ENCODE measurements around the gene MBD3L2B. TPM values are rescaled to one million over a fixed set of nuclear protein-coding genes. Genes with fewer than 3 reads are reported as not detected.
A peak's percentile ranks its signal among the peaks of the same experiment; 100 is the strongest.
"Not testable (repeated sequence)": the region's sequence is repeated elsewhere in the genome, so short reads cannot be mapped to it uniquely, and the experiment has no call there.

The MBD3L2B gene
- total RNA-seq (2021; ENCODE audit: unreplicated experiment), result not detected
- polyA plus RNA-seq (2012; ENCODE audit: insufficient read length), result not detected
- Bru-seq, nascent RNA, result not detected
- not detected for BruChase-seq, experiment 1, labeled RNA remaining after a 2-hour chase
- BruChase-seq, experiment 2, labeled RNA remaining after a 6-hour chase, result not detected
- long read RNA-seq, result 0 reads

GRCh38 chr19:7021331-7021730, at the start of gene MBD3L2B:
MBD3L2B (minus strand) TSS chr19:7021431; CDS start chr19:7021397, 34 bp downstream.
- intact Hi-C loops (cut with micrococcal nuclease; ENCODE audit: unreplicated experiment); H3K4me1 ChIP-seq (ENCODE audit: control insufficient read depth, insufficient read depth, low read length); ATAC-seq; in situ Hi-C loops (cut with HindIII; ENCODE audit: low pct_unique_long_range_greater_than_20kb, low sequenced_read_pairs); BruUV-seq (replicated peaks); H3K27me3 ChIP-seq (ENCODE audit: control insufficient read depth, insufficient read depth, low read length); H3K4me3 ChIP-seq (ENCODE audit: low read depth in 2 of 2, low read length in 2 of 2); POLR2A ChIA-PET; CTCF ChIA-PET; H3K27ac ChIP-seq (ENCODE audit: low read length); H3K9me3 ChIP-seq (ENCODE audit: control insufficient read depth, insufficient read depth, low read depth, low read length); DNase-seq (ENCODE audit: low read depth, low spot score); H3K36me3 ChIP-seq (ENCODE audit: control insufficient read depth, insufficient read depth, low read length): not testable (repeated sequence)

- DNase-seq (ENCODE audit: low read depth, low spot score) (no peak), ATAC-seq (no peak; the same call in 1 of the 2 replicates)
- no TSS peak for BruUV-seq (replicated peaks)
- H3K9me3 ChIP-seq (ENCODE audit: control insufficient read depth, insufficient read depth, low read depth, low read length), result peaks cover 4% of the 10 kb centered on the region; the same call in 1 of the 2 replicates
- peaks cover 5% of the 10 kb centered on the region for H3K36me3 ChIP-seq (ENCODE audit: control insufficient read depth, insufficient read depth, low read length)
- in situ Hi-C loops (cut with HindIII; ENCODE audit: low pct_unique_long_range_greater_than_20kb, low sequenced_read_pairs), result no loop called here
- H3K4me3 ChIP-seq (ENCODE audit: low read depth in 2 of 2, low read length in 2 of 2), result peak overlapping the region; percentile 95 to 97
- CTCF ChIA-PET, result interaction anchor here (0.8 kb wide), 1 partner anchor 332 kb away, joined by 11 read pairs; the partner anchor contains the start of gene GPR108
- no peaks in the 10 kb centered on the region for H3K4me1 ChIP-seq (ENCODE audit: control insufficient read depth, insufficient read depth, low read length)
- TF ChIP-seq REST (IDR thresholded peaks at IDR 0.05; ENCODE audit: insufficient read depth in 1 of 2, low read depth in 2 of 2, low read length in 1 of 2) (no peak), CTCF (IDR thresholded peaks at IDR 0.05) (no peak), SIN3A (IDR thresholded peaks at IDR 0.05; ENCODE audit: borderline replicate concordance, insufficient read depth, low read depth, low read length) (0 out of 2 replicates have a peak, but pooled peaks have one; percentile 33), TCF7L2 (IDR thresholded peaks at IDR 0.05; ENCODE audit: low read depth, low read length) (no peak; the same call in 1 of the 2 replicates), POLR2AphosphoS5 (IDR thresholded peaks at IDR 0.05; ENCODE audit: low read depth, low read length) (no peak)
- POLR2A ChIA-PET, result interaction anchor here (0.6 to 1.0 kb wide), 2 partner anchors 30 to 305 kb away, joined by 3 to 23 read pairs; no protein-coding TSS in a partner anchor
- H3K27me3 ChIP-seq (ENCODE audit: control insufficient read depth, insufficient read depth, low read length), result no peaks in the 10 kb centered on the region
- intact Hi-C loops (cut with micrococcal nuclease; ENCODE audit: unreplicated experiment), result no loop called here
- H3K27ac ChIP-seq (ENCODE audit: low read length), result peak overlapping the region; percentile 88
Observed at GRCh38 chr19:7069904-7070226, 48.6 kb upstream of the MBD3L2B start.

Measured in Panc1 (cell line).